ENCODE measurements around the gene PDPK1.

PDPK1 gene

GRCh38 chr16:2586901-2587480, 49.2 kb downstream of the PDPK1 start:
- Histone ChIP-seq H3K9me2 (replicated peaks; ENCODE audit: low read depth, low read length) (no peaks in the 10 kb centered on the region), H2AFZ (ENCODE audit: low read length) (no peak overlapping the region), H3K4me3 (ENCODE audit: low read length, poor library complexity, severe bottlenecking) (no peak overlapping the region), H4K20me1 (ENCODE audit: insufficient read depth, low read length, poor library complexity, severe bottlenecking) (no peaks in the 10 kb centered on the region), H3K9ac (ENCODE audit: low read depth, low read length, poor library complexity, severe bottlenecking) (no peak overlapping the region), H3F3A (ENCODE audit: low read depth) (no peaks in the 10 kb centered on the region), H3K4me1 (ENCODE audit: insufficient read depth, low read length, poor library complexity, severe bottlenecking) (no peaks in the 10 kb centered on the region), H3K27me3 (ENCODE audit: insufficient read depth, low read length, poor library complexity, severe bottlenecking) (no peaks in the 10 kb centered on the region), H3K79me2 (ENCODE audit: insufficient read depth, low read length) (no peaks in the 10 kb centered on the region), H3K36me3 (ENCODE audit: insufficient read depth, low read length) (no peaks in the 10 kb centered on the region; the same call in 1 of the 2 replicates), H3K9me3 (ENCODE audit: insufficient read depth, low read depth, low read length) (no peaks in the 10 kb centered on the region), H3K4me2 (ENCODE audit: low read depth, low read length, poor library complexity, severe bottlenecking) (no peak overlapping the region)
- TF ChIP-seq CTCF (conservative IDR thresholded peaks at IDR 0.05; ENCODE audit: low read length) (no peak), EZH2phosphoT487 (IDR thresholded peaks at IDR 0.05; ENCODE audit: borderline replicate concordance) (no peak)

GRCh38 chr16:2587891-2588565, 50.2 kb downstream of the PDPK1 start:
- Histone ChIP-seq H3K4me1 (ENCODE audit: insufficient read depth, low read length, poor library complexity, severe bottlenecking) (no peaks in the 10 kb centered on the region), H3K9me2 (replicated peaks; ENCODE audit: low read depth, low read length) (no peaks in the 10 kb centered on the region), H3K27me3 (ENCODE audit: insufficient read depth, low read length, poor library complexity, severe bottlenecking) (no peaks in the 10 kb centered on the region), H3K79me2 (ENCODE audit: insufficient read depth, low read length) (no peaks in the 10 kb centered on the region), H3K36me3 (ENCODE audit: insufficient read depth, low read length) (no peaks in the 10 kb centered on the region; the same call in 1 of the 2 replicates), H3F3A (ENCODE audit: low read depth) (no peaks in the 10 kb centered on the region), H3K9me3 (ENCODE audit: insufficient read depth, low read depth, low read length) (no peaks in the 10 kb centered on the region), H3K4me3 (ENCODE audit: low read length, poor library complexity, severe bottlenecking) (no peak overlapping the region), H4K20me1 (ENCODE audit: insufficient read depth, low read length, poor library complexity, severe bottlenecking) (no peaks in the 10 kb centered on the region), H3K4me2 (ENCODE audit: low read depth, low read length, poor library complexity, severe bottlenecking) (no peak overlapping the region), H3K9ac (ENCODE audit: low read depth, low read length, poor library complexity, severe bottlenecking) (no peak overlapping the region), H2AFZ (ENCODE audit: low read length) (no peak overlapping the region)
- TF ChIP-seq CTCF (conservative IDR thresholded peaks at IDR 0.05; ENCODE audit: low read length) (no peak), EZH2phosphoT487 (IDR thresholded peaks at IDR 0.05; ENCODE audit: borderline replicate concordance) (no peak)

GRCh38 chr16:2591476-2592240, 53.8 kb downstream of the PDPK1 start:
- H3F3A ChIP-seq (ENCODE audit: low read depth) = no peaks in the 10 kb centered on the region
- H3K9me3 ChIP-seq (ENCODE audit: insufficient read depth, low read depth, low read length) = no peaks in the 10 kb centered on the region
- H2AFZ ChIP-seq (ENCODE audit: low read length) = no peak overlapping the region
- H3K4me3 ChIP-seq (ENCODE audit: low read length, poor library complexity, severe bottlenecking) = no peak overlapping the region
- H3K9ac ChIP-seq (ENCODE audit: low read depth, low read length, poor library complexity, severe bottlenecking) = no peak overlapping the region
- no peaks in the 10 kb centered on the region for H3K4me1 ChIP-seq (ENCODE audit: insufficient read depth, low read length, poor library complexity, severe bottlenecking)
- H4K20me1 ChIP-seq (ENCODE audit: insufficient read depth, low read length, poor library complexity, severe bottlenecking) = no peaks in the 10 kb centered on the region
- no peaks in the 10 kb centered on the region for H3K79me2 ChIP-seq (ENCODE audit: insufficient read depth, low read length)
- H3K4me2 ChIP-seq (ENCODE audit: low read depth, low read length, poor library complexity, severe bottlenecking) = no peak overlapping the region
- H3K36me3 ChIP-seq (ENCODE audit: insufficient read depth, low read length) = no peaks in the 10 kb centered on the region; the same call in 1 of the 2 replicates
- no peak for TF ChIP-seq CTCF (conservative IDR thresholded peaks at IDR 0.05; ENCODE audit: low read length)
- no peak for TF ChIP-seq EZH2phosphoT487 (IDR thresholded peaks at IDR 0.05; ENCODE audit: borderline replicate concordance)
- no peaks in the 10 kb centered on the region for H3K9me2 ChIP-seq (replicated peaks; ENCODE audit: low read depth, low read length)
- H3K27me3 ChIP-seq (ENCODE audit: insufficient read depth, low read length, poor library complexity, severe bottlenecking) = no peaks in the 10 kb centered on the region

Data from Loucy (cell line).